ENCODE measurements around the gene PAK4.

DNA sequence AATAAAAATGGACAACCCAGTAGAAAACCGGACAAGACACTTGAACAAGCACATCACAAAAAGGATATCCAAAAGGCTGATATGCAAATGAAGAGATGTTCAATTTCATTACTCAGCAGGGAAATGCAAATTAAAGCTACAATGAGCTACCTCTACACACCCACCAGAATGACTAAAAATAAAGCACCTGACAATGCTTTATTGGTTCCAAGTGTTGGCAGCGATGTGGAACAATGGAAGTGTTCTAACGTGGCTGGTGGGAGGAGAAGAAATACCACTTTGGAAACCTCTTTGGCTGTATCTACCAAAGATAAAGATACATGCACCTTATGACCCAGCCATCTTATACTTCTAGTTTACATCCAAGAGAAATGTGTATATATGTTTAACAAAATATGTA, 45.2 kb upstream of the PAK4 start:
- TF ChIP-seq TAF1 (IDR thresholded peaks at IDR 0.05; ENCODE audit: borderline replicate concordance, low read depth, low read length) (no peak), POLR2A (IDR thresholded peaks at IDR 0.05; ENCODE audit: low read depth, low read length) (no peak)
